Thyroid gland (tissue), 4 donors: ENCODE measurements around the gene UGT2B10.
"Not testable (repeated sequence)": the region's sequence is repeated elsewhere in the genome, so short reads cannot be mapped to it uniquely, and the experiment has no call there.

ENCODE experiments used
- POLR2A ChIP-seq, 2 donors: fragments of 450-650 bp; IDR thresholded peaks; one replicate each; pipeline ENCODE4 v1.6.1; 2017; ENCODE audit warnings: antibody characterized with exemption in 2 of 2, mild to moderate bottlenecking in 2 of 2, moderate library complexity in 1 of 2
- TF ChIP-seq, protein P1 (sequence below), 6 experiments: fragments of 200-600 bp in 3 of 6; fragments of 450-650 bp in 3 of 6; sonication (generic) in 3 of 6; IDR thresholded peaks; one replicate each; pipeline ENCODE4 v1.5.1; 2016 to 2019; ENCODE audit warnings: antibody characterized with exemption in 6 of 6, mild to moderate bottlenecking in 2 of 6, inconsistent platforms in 1 of 6, moderate library complexity in 1 of 6

DNA sequence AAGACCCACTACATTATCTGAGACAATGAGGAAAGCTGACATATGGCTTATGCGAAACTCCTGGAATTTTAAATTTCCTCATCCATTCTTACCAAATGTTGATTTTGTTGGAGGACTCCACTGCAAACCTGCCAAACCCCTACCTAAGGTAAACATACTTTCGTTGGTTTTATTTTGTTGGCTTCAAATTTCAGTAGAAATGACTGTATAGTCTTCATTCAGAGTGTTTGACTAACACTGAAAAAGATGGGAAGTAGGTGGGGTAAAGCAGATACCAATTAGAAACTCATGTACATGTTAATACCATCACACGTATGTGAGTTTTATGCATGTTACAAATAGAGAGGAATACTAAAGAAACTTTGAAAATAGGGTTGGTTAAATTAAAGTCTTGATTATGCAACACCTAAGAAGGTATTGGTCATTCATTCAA lies 2.3 kb downstream of the UGT2B10 start:
- TF ChIP-seq, protein P1, sequence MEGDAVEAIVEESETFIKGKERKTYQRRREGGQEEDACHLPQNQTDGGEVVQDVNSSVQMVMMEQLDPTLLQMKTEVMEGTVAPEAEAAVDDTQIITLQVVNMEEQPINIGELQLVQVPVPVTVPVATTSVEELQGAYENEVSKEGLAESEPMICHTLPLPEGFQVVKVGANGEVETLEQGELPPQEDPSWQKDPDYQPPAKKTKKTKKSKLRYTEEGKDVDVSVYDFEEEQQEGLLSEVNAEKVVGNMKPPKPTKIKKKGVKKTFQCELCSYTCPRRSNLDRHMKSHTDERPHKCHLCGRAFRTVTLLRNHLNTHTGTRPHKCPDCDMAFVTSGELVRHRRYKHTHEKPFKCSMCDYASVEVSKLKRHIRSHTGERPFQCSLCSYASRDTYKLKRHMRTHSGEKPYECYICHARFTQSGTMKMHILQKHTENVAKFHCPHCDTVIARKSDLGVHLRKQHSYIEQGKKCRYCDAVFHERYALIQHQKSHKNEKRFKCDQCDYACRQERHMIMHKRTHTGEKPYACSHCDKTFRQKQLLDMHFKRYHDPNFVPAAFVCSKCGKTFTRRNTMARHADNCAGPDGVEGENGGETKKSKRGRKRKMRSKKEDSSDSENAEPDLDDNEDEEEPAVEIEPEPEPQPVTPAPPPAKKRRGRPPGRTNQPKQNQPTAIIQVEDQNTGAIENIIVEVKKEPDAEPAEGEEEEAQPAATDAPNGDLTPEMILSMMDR (IDR thresholded peaks at IDR 0.05), result not testable (repeated sequence)
- not testable (repeated sequence) for TF ChIP-seq POLR2A (IDR thresholded peaks at IDR 0.05)
